SU-DHL-6 (cell line): ENCODE results near the gene NEK6.

Experiments
- H2AFZ ChIP-seq: fragments of 200-600 bp; sonication (generic); 2 replicates; pipeline ENCODE4 v1.6.1; 2014; ENCODE audit warnings: low read depth, mild to moderate bottlenecking, moderate library complexity, mixed read lengths, antibody characterized with exemption, low read length; ENCODE audit not compliant: severe bottlenecking
- H3F3A ChIP-seq: fragments of 200-600 bp; shearing (Covaris generic); 2 replicates; pipeline ENCODE4 v1.6.0; 2016; ENCODE audit warnings: antibody characterized with exemption, mild to moderate bottlenecking; ENCODE audit not compliant: insufficient read depth
- H3K27ac ChIP-seq: fragments of 200-600 bp; sonication (generic); 2 replicates; pipeline ENCODE4 v1.5.1; 2016; ENCODE audit warnings: low read depth, mild to moderate bottlenecking, low read length, moderate library complexity, mixed read lengths
- H3K27me3 ChIP-seq: fragments of 200-600 bp; sonication (generic), shearing (Covaris generic); 2 replicates; pipeline ENCODE4 v1.6.0; 2014; ENCODE audit warnings: mild to moderate bottlenecking, low read length
- H3K36me3 ChIP-seq: fragments of 200-600 bp; sonication (generic); 2 replicates; pipeline ENCODE4 v1.6.1; 2014; ENCODE audit warnings: mild to moderate bottlenecking, low read length, mixed read lengths
- H3K4me2 ChIP-seq: fragments of 300-600, 200-600 bp; shearing (Covaris generic), sonication (generic); 2 replicates; pipeline ENCODE4 v1.6.0; 2014; ENCODE audit warnings: low read length, low read depth, mild to moderate bottlenecking; ENCODE audit not compliant: poor library complexity, severe bottlenecking
- H3K4me3 ChIP-seq: fragments of 200-600 bp; sonication (generic); 2 replicates; pipeline ENCODE4 v1.5.1; 2014; ENCODE audit warnings: antibody characterized with exemption, low read length, mild to moderate bottlenecking, mixed read lengths; ENCODE audit not compliant: insufficient read depth, poor library complexity, severe bottlenecking
- H3K79me2 ChIP-seq: fragments of 200-600 bp; sonication (generic); 2 replicates; pipeline ENCODE4 v1.6.1; 2014; ENCODE audit warnings: mild to moderate bottlenecking, low read length, moderate library complexity; ENCODE audit not compliant: insufficient read depth
- H3K9ac ChIP-seq: fragments of 200-600 bp; sonication (generic); 2 replicates; pipeline ENCODE4 v1.7.0; 2014; ENCODE audit warnings: mild to moderate bottlenecking, low read length
- H3K9me2 ChIP-seq: fragments of 200-600 bp; sonication (generic); replicated peaks from 2 replicates; pipeline ENCODE4 v1.6.1; 2014; ENCODE audit warnings: low read length; ENCODE audit not compliant: insufficient read depth
- H3K9me3 ChIP-seq: fragments of 200-600 bp; sonication (generic); 2 replicates; pipeline ENCODE4 v1.6.1; 2014; ENCODE audit warnings: low read length, mixed read lengths; ENCODE audit not compliant: insufficient read depth
- H4K20me1 ChIP-seq: fragments of 200-600 bp; sonication (generic); 2 replicates; pipeline ENCODE4 v1.6.1; 2014; ENCODE audit warnings: low read depth, mild to moderate bottlenecking, antibody characterized with exemption, low read length, moderate library complexity, mixed read lengths
- CTCF ChIP-seq: fragments of 200-600 bp; sonication (generic); IDR thresholded peaks from one replicate; pipeline ENCODE4 v1.5.1; 2017; ENCODE audit warnings: antibody characterized with exemption, mild to moderate bottlenecking, low read length, moderate library complexity; ENCODE audit not compliant: insufficient read depth, poor library complexity, severe bottlenecking
- EZH2phosphoT487 ChIP-seq: fragments of 200-600 bp; sonication (generic), shearing (Covaris generic); conservative IDR thresholded peaks from 2 replicates; pipeline ENCODE4 v1.6.1; 2018; ENCODE audit warnings: mild to moderate bottlenecking, antibody characterized with exemption, low read length, moderate library complexity, mixed read lengths

NEK6 gene

GRCh38 chr9:124350494-124351263 lies 92.9 kb downstream of the NEK6 start:
- H3K36me3 ChIP-seq: peaks cover 20% of the 10 kb centered on the region; the same call in 1 of the 2 replicates

GRCh38 chr9:124351672-124352468 lies 94.1 kb downstream of the NEK6 start:
- Histone ChIP-seq H3K4me2 (no peak overlapping the region), H2AFZ (no peak overlapping the region), H3K36me3 (peaks cover 20% of the 10 kb centered on the region; the same call in 1 of the 2 replicates), H3K9ac (no peak overlapping the region), H4K20me1 (no peaks in the 10 kb centered on the region; the same call in 1 of the 2 replicates), H3F3A (peaks cover 44% of the 10 kb centered on the region), H3K27ac (no peak overlapping the region), H3K79me2 (no peaks in the 10 kb centered on the region; the same call in 1 of the 2 replicates), H3K9me2 (no peaks in the 10 kb centered on the region), H3K27me3 (no peaks in the 10 kb centered on the region), H3K4me3 (no peak overlapping the region), H3K9me3 (no peaks in the 10 kb centered on the region)
- no peak for TF ChIP-seq CTCF
- TF ChIP-seq EZH2phosphoT487: no peak

More at GRCh38 chr9:124350494-124351263, 92.9 kb downstream of the NEK6 start:
- peaks cover 37% of the 10 kb centered on the region for H3F3A ChIP-seq
- H3K4me2 ChIP-seq: no peak overlapping the region
- H3K9ac ChIP-seq: no peak overlapping the region
- no peak overlapping the region for H3K27ac ChIP-seq
- H3K4me3 ChIP-seq: no peak overlapping the region
- no peaks in the 10 kb centered on the region for H3K9me2 ChIP-seq
- H2AFZ ChIP-seq: no peak overlapping the region
- no peaks in the 10 kb centered on the region; the same call in 1 of the 2 replicates for H3K79me2 ChIP-seq
- no peaks in the 10 kb centered on the region for H3K27me3 ChIP-seq
- no peaks in the 10 kb centered on the region; the same call in 1 of the 2 replicates for H4K20me1 ChIP-seq
- TF ChIP-seq CTCF: no peak
- no peak for TF ChIP-seq EZH2phosphoT487
- no peaks in the 10 kb centered on the region for H3K9me3 ChIP-seq

DNA sequence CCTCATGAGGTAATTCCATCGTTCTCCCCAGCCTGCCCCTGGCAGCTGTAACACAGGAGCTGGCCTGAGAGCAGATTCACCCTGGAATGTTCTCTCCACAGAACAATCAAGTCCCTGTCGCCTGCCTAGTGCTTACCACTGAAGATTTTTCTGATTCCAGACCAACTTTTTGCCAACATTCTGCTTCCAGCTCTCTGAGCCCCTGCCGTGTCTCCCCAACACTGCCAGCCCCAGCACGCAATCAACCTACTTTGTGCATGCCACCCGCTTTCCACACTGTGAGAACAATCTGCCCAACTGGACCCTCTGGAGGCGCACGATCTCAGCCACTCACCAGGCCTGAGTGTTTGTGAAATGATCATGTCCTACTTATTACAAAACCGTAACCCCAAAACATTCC lies 94.9 kb downstream of the NEK6 start:
- H2AFZ ChIP-seq: no peak overlapping the region
- no peaks in the 10 kb centered on the region for H3K27me3 ChIP-seq
- H3K4me2 ChIP-seq: no peak overlapping the region
- H4K20me1 ChIP-seq: no peaks in the 10 kb centered on the region; the same call in 1 of the 2 replicates
- peaks cover 19% of the 10 kb centered on the region; the same call in 1 of the 2 replicates for H3K36me3 ChIP-seq
- no peaks in the 10 kb centered on the region; the same call in 1 of the 2 replicates for H3K79me2 ChIP-seq
- H3K4me3 ChIP-seq: no peak overlapping the region
- H3K9me3 ChIP-seq: no peaks in the 10 kb centered on the region
- H3K27ac ChIP-seq: no peak overlapping the region
- H3K9me2 ChIP-seq: no peaks in the 10 kb centered on the region
- TF ChIP-seq CTCF: no peak
- no peak for TF ChIP-seq EZH2phosphoT487
- H3F3A ChIP-seq: peaks cover 51% of the 10 kb centered on the region
- H3K9ac ChIP-seq: no peak overlapping the region
